Neuronal stem cell (in vitro differentiated cells): ENCODE results near the gene TBC1D16.

Source experiments
- DNase-seq: peaks from one replicate; pipeline ENCODE4 v3.0.0-alpha.2; 2013; ENCODE audit warnings: low spot score
- H2AFZ ChIP-seq: one replicate; pipeline ENCODE4 v1.6.1; 2013; ENCODE audit warnings: mild to moderate bottlenecking, low read length, inconsistent platforms
- H2AK5ac ChIP-seq: 2 replicates; pipeline ENCODE4 v1.6.1; 2013; ENCODE audit warnings: low read depth, mild to moderate bottlenecking, inconsistent platforms, low read length, moderate library complexity, mixed read lengths
- H2BK120ac ChIP-seq: 2 replicates; pipeline ENCODE4 v1.6.1; 2013; ENCODE audit warnings: low read depth, mild to moderate bottlenecking, inconsistent platforms, low read length, moderate library complexity, mixed read lengths
- H2BK12ac ChIP-seq: one replicate; pipeline ENCODE4 v1.6.1; 2013; ENCODE audit warnings: low read length, inconsistent platforms
- H2BK15ac ChIP-seq: 2 replicates; pipeline ENCODE4 v1.6.1; 2013; ENCODE audit warnings: mild to moderate bottlenecking, low read length, inconsistent platforms, mixed read lengths
- H2BK5ac ChIP-seq: one replicate; pipeline ENCODE4 v1.6.1; 2013; ENCODE audit warnings: inconsistent platforms, mild to moderate bottlenecking, low read length, moderate library complexity
- H3K14ac ChIP-seq: one replicate; pipeline ENCODE4 v1.6.1; 2013; ENCODE audit warnings: low read length, inconsistent platforms
- H3K18ac ChIP-seq: 2 replicates; pipeline ENCODE4 v1.6.1; 2013; ENCODE audit warnings: low read length, inconsistent platforms
- H3K23ac ChIP-seq: 2 replicates; pipeline ENCODE4 v1.6.1; 2013; ENCODE audit warnings: low read depth, mild to moderate bottlenecking, mixed read lengths, low read length, inconsistent platforms; ENCODE audit not compliant: poor library complexity
- H3K27ac ChIP-seq: replicated peaks from 3 replicates; pipeline ENCODE4 v1.5.1; 2013; ENCODE audit warnings: low read length, inconsistent platforms
- H3K27me3 ChIP-seq, 3 experiments: 2 replicates each; pipeline ENCODE4 v1.6.1; 2013; ENCODE audit warnings: low read length in 3 of 3, mild to moderate bottlenecking in 2 of 3, inconsistent platforms in 1 of 3, low read depth in 1 of 3, mixed read lengths in 1 of 3, moderate library complexity in 1 of 3; ENCODE audit not compliant: control insufficient read depth in 3 of 3, insufficient read depth in 3 of 3
- H3K36me3 ChIP-seq, 2 donors: replicated peaks in 1 of 2; 2 replicates each; pipeline ENCODE4 v1.6.1; 2013; ENCODE audit warnings: low read length in 2 of 2; ENCODE audit not compliant: control insufficient read depth in 2 of 2, insufficient read depth in 2 of 2
- H3K4ac ChIP-seq: 2 replicates; pipeline ENCODE4 v1.6.1; 2013; ENCODE audit warnings: inconsistent platforms, mild to moderate bottlenecking, low read length, moderate library complexity
- H3K4me1 ChIP-seq, 2 donors: 1 replicate in 1 of 2; 2 replicates in 1 of 2; pipeline ENCODE4 v1.6.1; 2013; ENCODE audit warnings: low read length in 2 of 2, low read depth in 1 of 2; ENCODE audit not compliant: control insufficient read depth in 2 of 2, insufficient read depth in 1 of 2
- H3K4me2 ChIP-seq: one replicate; pipeline ENCODE4 v1.6.1; 2013; ENCODE audit warnings: mild to moderate bottlenecking, low read length, inconsistent platforms; ENCODE audit not compliant: insufficient read depth, poor library complexity, severe bottlenecking
- H3K4me3 ChIP-seq, 2 donors: 2 replicates each; pipeline ENCODE4 v1.5.1; 2013; ENCODE audit warnings: low read length in 2 of 2, mild to moderate bottlenecking in 2 of 2, inconsistent platforms in 1 of 2, moderate library complexity in 1 of 2
- H3K79me1 ChIP-seq: one replicate; pipeline ENCODE4 v1.6.1; 2013; ENCODE audit warnings: low read depth, mild to moderate bottlenecking, inconsistent platforms, low read length, moderate library complexity
- H3K9ac ChIP-seq: one replicate; pipeline ENCODE4 v1.6.1; 2013; ENCODE audit warnings: mild to moderate bottlenecking, low read depth, low read length, inconsistent platforms; ENCODE audit not compliant: poor library complexity
- H3K9me3 ChIP-seq, 2 donors: replicated peaks in 1 of 2; 2 replicates each; pipeline versions ENCODE3 to v1.6.1; 2013; ENCODE audit warnings: low read length in 2 of 2, mild to moderate bottlenecking in 2 of 2, inconsistent platforms in 1 of 2, low read depth in 1 of 2, mixed read lengths in 1 of 2, moderate library complexity in 1 of 2; ENCODE audit not compliant: control insufficient read depth in 2 of 2, insufficient read depth in 1 of 2
- H4K8ac ChIP-seq: one replicate; pipeline ENCODE4 v1.6.1; 2013; ENCODE audit warnings: low read depth, mild to moderate bottlenecking, inconsistent platforms, low read length, moderate library complexity
- H4K91ac ChIP-seq: one replicate; pipeline ENCODE4 v1.6.1; 2013; ENCODE audit warnings: low read length, low read depth, mild to moderate bottlenecking, inconsistent platforms; ENCODE audit not compliant: poor library complexity
- WGBS, 2 donors: extraction: QIAGEN DNeasy Blood & Tissue Kit; methylation state at CpG; one replicate each; pipeline ENCODE4 v1.1.7; 2013; ENCODE audit warnings: missing lambda C conversion rate in 2 of 2, mixed read lengths in 1 of 2; ENCODE audit not compliant: insufficient read length in 2 of 2, insufficient replicate concordance in 1 of 2; ENCODE audit errors: extremely low coverage in 2 of 2; 5-methylcytosine and 5-hydroxymethylcytosine counted together

The TBC1D16 gene

DNA sequence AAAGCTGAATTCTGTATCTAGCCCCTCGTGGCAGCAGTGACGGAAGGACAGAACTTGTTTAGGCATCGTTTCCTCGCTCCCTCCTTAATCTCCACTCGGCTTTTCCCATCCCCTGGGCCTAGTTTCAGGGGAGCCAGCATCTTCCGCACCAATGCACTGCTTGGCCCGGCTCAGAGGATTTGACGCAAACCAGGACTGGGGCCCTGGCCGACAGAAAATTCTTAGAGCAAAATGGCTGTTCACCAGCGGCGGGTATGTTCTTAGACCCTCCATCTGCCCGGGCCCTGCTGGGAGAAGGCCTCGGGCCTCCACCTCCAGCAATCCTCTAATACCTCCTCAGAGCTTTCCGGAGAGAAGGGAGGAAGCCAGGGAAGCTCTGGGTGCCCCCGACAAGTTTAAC, 54.6 kb downstream of the TBC1D16 start:
- H2BK15ac ChIP-seq = no peak overlapping the region
- peaks cover 0 to 17% of the 10 kb centered on the region in 2 donors for H3K4me1 ChIP-seq

DNA sequence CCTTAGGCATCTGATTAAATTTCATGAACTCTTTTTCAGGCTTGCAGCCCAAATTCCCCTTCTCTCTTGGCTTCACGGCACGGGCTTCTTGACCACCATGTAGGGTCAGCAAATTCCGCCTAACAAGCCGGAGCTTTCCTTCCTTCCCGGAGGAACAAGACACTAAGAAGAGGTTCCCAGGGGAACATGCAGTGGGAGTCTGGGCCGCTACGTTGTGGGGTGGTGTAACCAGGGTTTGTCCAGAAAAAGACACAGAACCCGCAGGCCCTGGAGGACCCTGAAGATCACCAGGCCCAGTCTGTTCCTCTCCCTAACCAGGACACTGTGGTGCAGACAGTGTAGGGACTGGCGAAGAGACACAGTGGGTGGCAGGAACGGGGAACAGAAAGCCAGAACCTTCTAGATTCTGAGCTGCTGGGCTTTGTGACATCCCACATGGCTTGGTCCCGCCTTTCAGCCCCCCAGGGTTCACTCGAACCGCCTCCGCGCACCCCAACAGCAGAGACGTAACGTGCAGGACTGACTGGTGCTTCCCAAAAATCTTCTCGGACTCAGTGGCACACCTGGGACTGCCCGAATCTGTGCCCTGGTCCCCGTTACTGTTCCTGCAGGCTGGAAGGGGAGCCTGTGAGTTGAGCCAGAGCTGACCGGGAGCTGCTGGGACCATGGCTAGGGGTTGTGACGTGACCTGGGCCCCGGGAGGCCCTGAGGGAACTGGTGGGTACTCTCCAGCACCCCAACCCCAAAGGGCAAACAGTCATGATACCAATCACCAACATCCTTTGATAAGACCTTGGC, 55.2 kb downstream of the TBC1D16 start:
- DNase-seq = no peak
- no CpG with 5 or more reads among the region's 23 CpGs for WGBS, 2 donors

More for the DNA sequence above, 54.6 kb downstream of the TBC1D16 start:
- H2BK12ac ChIP-seq = no peak overlapping the region
- H3K18ac ChIP-seq = peak overlapping the region; percentile 41
- H3K36me3 ChIP-seq = peaks cover 1 to 47% of the 10 kb centered on the region in 2 donors
- no peak overlapping the region for H3K23ac ChIP-seq
- H2AK5ac ChIP-seq = no peak overlapping the region
- H3K27ac ChIP-seq = no peak overlapping the region
- H3K14ac ChIP-seq = no peak overlapping the region
- no peak overlapping the region for H4K8ac ChIP-seq
- H3K9me3 ChIP-seq = no peaks in the 10 kb centered on the region
- DNase-seq = no peak
- no peak overlapping the region for H3K9ac ChIP-seq
- no peak overlapping the region for H2AFZ ChIP-seq
- H2BK120ac ChIP-seq = no peak overlapping the region
- no peak overlapping the region for H2BK5ac ChIP-seq
- no peak overlapping the region for H3K4me2 ChIP-seq
- H3K79me1 ChIP-seq = no peaks in the 10 kb centered on the region
- no CpG with 5 or more reads among the region's 15 CpGs for WGBS, 2 donors
- H3K4me3 ChIP-seq = no peak overlapping the region
- H3K4ac ChIP-seq = no peak overlapping the region
- H4K91ac ChIP-seq = no peak overlapping the region
- no peaks in the 10 kb centered on the region for H3K27me3 ChIP-seq

GRCh38 chr17:79979816-79980215, 55.9 kb downstream of the TBC1D16 start:
- no peaks in the 10 kb centered on the region for H3K9me3 ChIP-seq
- H4K8ac ChIP-seq = no peak overlapping the region
- DNase-seq = no peak

More for the DNA sequence above, 55.2 kb downstream of the TBC1D16 start:
- H3K4ac ChIP-seq = no peak overlapping the region
- H2AFZ ChIP-seq = no peak overlapping the region
- peak overlapping the region; percentile 35 for H2BK12ac ChIP-seq
- no peak overlapping the region for H2BK120ac ChIP-seq
- H3K4me1 ChIP-seq = peaks cover 0 to 17% of the 10 kb centered on the region in 2 donors
- no peak overlapping the region for H3K23ac ChIP-seq
- no peaks in the 10 kb centered on the region for H3K9me3 ChIP-seq
- H3K4me3 ChIP-seq = no peak overlapping the region
- H3K27ac ChIP-seq = no peak overlapping the region
- no peak overlapping the region for H3K4me2 ChIP-seq
- peak overlapping the region; percentile 32 for H3K14ac ChIP-seq
- no peak overlapping the region for H2BK5ac ChIP-seq
- H3K18ac ChIP-seq = peak overlapping the region; percentile 55
- H3K36me3 ChIP-seq = peaks cover 1 to 51% of the 10 kb centered on the region in 2 donors
- no peaks in the 10 kb centered on the region for H3K27me3 ChIP-seq
- no peaks in the 10 kb centered on the region for H3K79me1 ChIP-seq
- no peak overlapping the region for H4K8ac ChIP-seq
- H2BK15ac ChIP-seq = no peak overlapping the region
- peak overlapping the region; percentile 85 for H2AK5ac ChIP-seq
- H4K91ac ChIP-seq = peak overlapping the region; percentile 74
- no peak overlapping the region for H3K9ac ChIP-seq

DNA sequence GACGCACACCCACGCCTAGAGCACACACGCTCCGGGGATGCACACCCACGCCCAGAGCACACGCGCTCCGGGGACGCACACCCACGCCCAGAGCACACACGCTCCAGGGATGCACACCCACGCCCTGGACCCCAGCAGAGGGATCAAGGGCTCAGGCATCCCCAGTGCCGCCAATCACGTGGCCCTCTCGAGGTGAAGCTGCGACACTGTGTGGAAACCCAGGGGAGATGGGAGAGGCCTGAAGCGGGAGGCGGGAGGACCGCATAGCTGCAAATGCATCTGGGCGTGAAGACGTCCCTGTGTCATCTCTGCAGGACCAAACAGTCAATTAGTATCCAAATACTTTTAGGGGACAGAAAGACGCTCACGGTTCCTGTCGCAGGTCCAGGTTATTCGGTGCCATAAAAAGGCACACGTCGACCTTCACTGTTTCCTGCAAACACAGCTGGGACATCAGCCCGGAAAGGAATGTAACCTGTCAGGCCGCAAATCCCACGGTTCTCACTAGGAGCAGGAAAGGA, 56.4 kb downstream of the TBC1D16 start:
- Histone ChIP-seq H2AK5ac (peak overlapping the region; percentile 28), H3K4me3 (no peak overlapping the region), H3K27me3 (no peaks in the 10 kb centered on the region), H2BK120ac (no peak overlapping the region), H3K23ac (peak overlapping the region; percentile 14), H3K9me3 (no peaks in the 10 kb centered on the region), H3K36me3 (peaks cover 1 to 54% of the 10 kb centered on the region in 2 donors), H3K18ac (no peak overlapping the region), H4K8ac (no peak overlapping the region), H2BK12ac (no peak overlapping the region), H3K9ac (peak overlapping the region; percentile 65), H3K4ac (no peak overlapping the region), H2AFZ (no peak overlapping the region), H3K4me2 (no peak overlapping the region), H3K27ac (no peak overlapping the region), H3K14ac (peak overlapping the region; percentile 47), H3K4me1 (peaks cover 0 to 24% of the 10 kb centered on the region in 2 donors), H2BK5ac (peak overlapping the region; percentile 42), H4K91ac (no peak overlapping the region), H2BK15ac (no peak overlapping the region), H3K79me1 (peaks cover 5% of the 10 kb centered on the region)
- WGBS, 2 donors = no CpG with 5 or more reads among the region's 30 CpGs
- no peak for DNase-seq

More at GRCh38 chr17:79979816-79980215, 55.9 kb downstream of the TBC1D16 start:
- Histone ChIP-seq H2BK120ac (no peak overlapping the region), H3K36me3 (peaks cover 1 to 54% of the 10 kb centered on the region in 2 donors), H4K91ac (no peak overlapping the region), H2BK12ac (no peak overlapping the region), H3K18ac (no peak overlapping the region), H2BK15ac (no peak overlapping the region), H3K27ac (no peak overlapping the region), H3K27me3 (no peaks in the 10 kb centered on the region), H2AK5ac (no peak overlapping the region), H3K9ac (no peak overlapping the region), H3K79me1 (peaks cover 2% of the 10 kb centered on the region), H3K4me1 (peaks cover 0 to 23% of the 10 kb centered on the region in 2 donors), H3K4me3 (no peak overlapping the region), H3K14ac (no peak overlapping the region), H3K4ac (no peak overlapping the region), H2AFZ (no peak overlapping the region), H2BK5ac (no peak overlapping the region), H3K23ac (no peak overlapping the region), H3K4me2 (no peak overlapping the region)
- WGBS, 2 donors = no CpG with 5 or more reads among the region's 12 CpGs
